ENCODE results near the gene PRDM8. TPM values are rescaled to one million over a fixed set of nuclear protein-coding genes. Genes with fewer than 3 reads are reported as not detected.

The PRDM8 gene
- total RNA-seq, 4 donors from 2014 or later: 1.3 to 5.4 (median 2.4) TPM

DNA sequence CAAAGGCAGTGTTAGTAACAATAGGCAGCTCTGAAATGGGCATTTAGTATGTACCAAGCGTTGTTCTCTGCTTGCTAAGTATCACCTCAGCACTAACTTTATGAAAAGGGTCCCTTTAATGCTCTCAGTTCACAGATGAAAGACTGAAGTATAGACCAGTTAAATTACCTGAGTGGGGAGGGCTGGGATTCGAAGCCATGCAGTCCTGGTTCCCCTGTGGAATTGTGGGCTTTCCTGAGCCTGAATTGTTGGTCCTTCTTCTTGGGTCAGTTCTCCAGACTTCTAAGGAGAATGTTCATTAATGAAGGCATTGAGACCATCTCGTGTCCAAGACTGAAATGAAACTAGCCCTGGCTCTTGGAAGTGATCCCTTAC lies 7.7 kb upstream of the PRDM8 start:
- H3K27ac ChIP-seq: no peak overlapping the region
- intact Hi-C loops (cut with DNase I): no loop called here
- TF ChIP-seq, protein P1, sequence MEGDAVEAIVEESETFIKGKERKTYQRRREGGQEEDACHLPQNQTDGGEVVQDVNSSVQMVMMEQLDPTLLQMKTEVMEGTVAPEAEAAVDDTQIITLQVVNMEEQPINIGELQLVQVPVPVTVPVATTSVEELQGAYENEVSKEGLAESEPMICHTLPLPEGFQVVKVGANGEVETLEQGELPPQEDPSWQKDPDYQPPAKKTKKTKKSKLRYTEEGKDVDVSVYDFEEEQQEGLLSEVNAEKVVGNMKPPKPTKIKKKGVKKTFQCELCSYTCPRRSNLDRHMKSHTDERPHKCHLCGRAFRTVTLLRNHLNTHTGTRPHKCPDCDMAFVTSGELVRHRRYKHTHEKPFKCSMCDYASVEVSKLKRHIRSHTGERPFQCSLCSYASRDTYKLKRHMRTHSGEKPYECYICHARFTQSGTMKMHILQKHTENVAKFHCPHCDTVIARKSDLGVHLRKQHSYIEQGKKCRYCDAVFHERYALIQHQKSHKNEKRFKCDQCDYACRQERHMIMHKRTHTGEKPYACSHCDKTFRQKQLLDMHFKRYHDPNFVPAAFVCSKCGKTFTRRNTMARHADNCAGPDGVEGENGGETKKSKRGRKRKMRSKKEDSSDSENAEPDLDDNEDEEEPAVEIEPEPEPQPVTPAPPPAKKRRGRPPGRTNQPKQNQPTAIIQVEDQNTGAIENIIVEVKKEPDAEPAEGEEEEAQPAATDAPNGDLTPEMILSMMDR (IDR thresholded peaks at IDR 0.05): no peak
- no peak for TF ChIP-seq POLR2A (IDR thresholded peaks at IDR 0.05)
- 18 to 34% methylated on average over 3 of the region's 3 CpGs for WGBS, 2 donors
- no peak overlapping the region for H3K4me3 ChIP-seq (replicated peaks in 1 of 3)
- peaks cover 47% of the 10 kb centered on the region for H3K27me3 ChIP-seq
- H3K36me3 ChIP-seq: no peaks in the 10 kb centered on the region
- no peak for DNase-seq
- peaks cover 14 to 22% of the 10 kb centered on the region in 2 donors for H3K4me1 ChIP-seq
- no peaks in the 10 kb centered on the region for H3K9me3 ChIP-seq

DNA sequence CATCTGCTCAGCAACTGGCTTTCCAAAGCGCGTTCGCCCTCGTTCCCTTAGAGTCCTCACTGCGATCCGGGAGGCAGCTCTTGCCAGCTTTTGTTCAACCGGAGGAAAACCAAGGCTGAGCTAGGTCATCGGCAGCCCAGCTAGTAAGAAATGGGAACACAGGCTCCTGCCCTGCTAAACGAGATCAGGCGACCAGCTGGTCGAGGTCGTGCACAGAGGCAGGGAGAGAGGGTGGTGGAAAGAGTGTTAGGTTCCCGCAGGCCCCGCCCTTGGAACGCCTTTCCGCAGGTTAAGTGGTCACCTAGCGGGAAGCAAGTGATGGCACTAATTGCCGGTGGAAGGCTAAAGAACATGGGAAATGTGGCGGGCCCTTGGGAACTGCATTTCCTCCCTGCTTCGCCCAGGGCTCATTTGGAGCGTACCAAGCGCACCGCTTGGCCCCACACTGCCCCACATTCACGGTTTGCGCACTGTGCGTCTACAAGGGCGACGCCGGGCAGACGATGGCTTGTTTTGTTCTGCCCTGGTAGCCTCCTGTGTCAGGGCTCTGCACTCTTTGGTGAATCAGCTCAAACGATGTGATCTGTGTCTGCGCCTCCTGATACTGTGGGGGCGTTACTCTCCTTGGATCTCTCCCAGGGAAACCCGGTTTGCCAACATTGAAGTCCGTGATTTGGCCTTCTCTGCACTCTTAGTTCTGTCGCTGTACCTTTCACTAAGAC lies 7.2 kb upstream of the PRDM8 start:
- intact Hi-C loops (cut with DNase I): no loop called here
- no peak for DNase-seq
- Histone ChIP-seq H3K27me3 (peaks cover 45% of the 10 kb centered on the region), H3K4me1 (peaks cover 9 to 16% of the 10 kb centered on the region in 2 donors), H3K4me3 (replicated peaks in 1 of 3) (no peak overlapping the region), H3K9me3 (no peaks in the 10 kb centered on the region), H3K27ac (no peak overlapping the region), H3K36me3 (no peaks in the 10 kb centered on the region)
- 11% methylated on average over 35 of the region's 36 CpGs for WGBS, 2 donors
- TF ChIP-seq, protein P1 (IDR thresholded peaks at IDR 0.05): no peak
- TF ChIP-seq POLR2A (IDR thresholded peaks at IDR 0.05): no peak

DNA sequence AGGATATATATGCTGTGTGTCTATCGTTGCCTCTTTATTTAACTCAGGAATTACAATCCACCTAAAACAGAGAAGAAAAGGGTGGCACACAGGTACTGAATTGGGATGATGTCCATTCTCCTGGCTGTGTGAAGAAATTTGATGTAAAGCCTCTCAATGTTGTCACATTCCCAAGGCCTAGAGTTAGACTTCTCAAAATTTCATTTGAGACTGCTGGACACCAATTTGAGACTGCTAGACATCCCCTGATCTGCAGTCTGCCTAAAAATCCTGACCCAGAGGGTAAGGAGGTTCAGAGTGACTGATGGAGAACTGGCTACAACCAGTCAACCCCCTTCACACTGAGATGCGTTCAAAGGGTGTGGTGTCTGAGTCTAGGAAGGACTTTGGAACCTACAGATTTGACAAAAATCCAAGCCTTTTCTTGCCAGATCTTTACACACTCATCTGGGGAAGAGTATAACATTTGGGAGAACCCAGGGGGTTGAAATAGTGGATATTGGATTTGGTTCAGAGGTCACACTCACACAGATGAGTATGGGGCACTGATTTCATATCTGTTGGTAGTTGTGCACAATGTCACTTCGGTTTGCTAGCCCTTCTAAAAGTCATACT lies 4.9 kb upstream of the PRDM8 start:
- intact Hi-C loops (cut with DNase I): no loop called here
- H3K9me3 ChIP-seq: no peaks in the 10 kb centered on the region
- 46 to 51% methylated on average over 3 of the region's 3 CpGs for WGBS, 2 donors
- no peak overlapping the region for H3K27ac ChIP-seq
- DNase-seq: no peak
- H3K4me1 ChIP-seq: peaks cover 5 to 17% of the 10 kb centered on the region in 2 donors
- no peak overlapping the region for H3K4me3 ChIP-seq (replicated peaks in 1 of 3)
- H3K36me3 ChIP-seq: no peaks in the 10 kb centered on the region
- H3K27me3 ChIP-seq: peaks cover 40% of the 10 kb centered on the region
- no peak for TF ChIP-seq POLR2A (IDR thresholded peaks at IDR 0.05)
- TF ChIP-seq, protein P1 (IDR thresholded peaks at IDR 0.05): no peak

DNA sequence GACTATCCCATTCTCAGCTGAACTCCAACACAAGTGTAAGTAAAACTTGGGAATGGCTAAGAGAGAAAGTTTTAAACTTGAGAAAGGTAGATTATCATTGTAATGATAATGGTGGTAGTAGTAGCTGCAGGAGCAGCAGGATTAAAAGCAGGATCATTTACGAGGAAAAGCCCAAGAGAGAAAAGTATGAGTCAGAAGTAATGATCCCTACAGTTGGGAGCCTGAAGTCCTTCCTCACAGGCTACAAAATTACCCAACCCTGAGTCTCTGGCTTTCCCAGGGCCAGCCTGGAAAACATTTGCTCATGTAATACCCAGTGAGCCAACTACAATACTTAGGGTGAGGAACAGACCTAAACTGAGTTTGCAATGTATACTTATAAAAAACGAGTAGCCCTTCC lies 4.4 kb upstream of the PRDM8 start:
- DNase-seq: no peak
- no peaks in the 10 kb centered on the region for H3K9me3 ChIP-seq
- H3K27ac ChIP-seq: no peak overlapping the region
- intact Hi-C loops (cut with DNase I): no loop called here
- H3K27me3 ChIP-seq: peaks cover 43% of the 10 kb centered on the region
- no peak for TF ChIP-seq POLR2A (IDR thresholded peaks at IDR 0.05)
- TF ChIP-seq, protein P1 (IDR thresholded peaks at IDR 0.05): no peak
- peaks cover 10 to 22% of the 10 kb centered on the region in 2 donors for H3K4me1 ChIP-seq
- 23 to 28% methylated on average over 2 of the region's 2 CpGs for WGBS, 2 donors
- no peak overlapping the region for H3K4me3 ChIP-seq (replicated peaks in 1 of 3)
- H3K36me3 ChIP-seq: no peaks in the 10 kb centered on the region

DNA sequence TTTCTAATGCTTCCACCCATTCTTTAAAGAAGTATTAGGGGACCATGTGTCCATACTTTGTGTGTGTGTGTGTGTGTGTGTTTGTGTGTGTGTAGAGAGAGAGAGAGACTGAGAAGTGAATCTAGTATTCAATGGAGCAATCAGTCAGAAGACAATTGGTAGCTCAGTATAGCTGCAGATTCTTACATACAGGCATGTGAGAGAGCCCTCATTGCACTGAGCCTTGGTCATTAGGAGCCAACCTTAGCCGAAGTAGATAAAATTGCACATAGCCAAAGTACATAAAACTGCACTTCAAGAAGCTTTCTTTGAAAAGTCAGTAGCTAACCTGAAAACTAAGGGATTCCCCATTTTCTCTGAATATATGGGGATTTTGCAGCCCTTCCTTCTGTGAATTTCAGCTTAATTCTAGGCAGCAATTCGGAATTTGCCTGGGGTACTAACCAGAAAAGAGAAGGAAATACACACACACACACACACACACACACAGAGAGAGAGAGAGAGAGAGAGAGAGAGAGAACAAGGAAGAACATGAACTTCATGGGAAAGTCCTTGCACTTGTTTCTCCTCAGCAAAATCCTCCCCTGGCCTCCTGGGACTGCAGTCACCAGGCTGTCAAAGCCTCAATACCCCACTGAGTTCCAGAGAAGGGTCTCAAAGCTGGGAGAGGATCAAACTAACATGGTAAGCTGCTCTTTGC lies 1.7 kb upstream of the PRDM8 start:
- no peaks in the 10 kb centered on the region for H3K9me3 ChIP-seq
- no peak for DNase-seq
- peaks cover 41% of the 10 kb centered on the region for H3K27me3 ChIP-seq
- H3K36me3 ChIP-seq: no peaks in the 10 kb centered on the region
- no peak overlapping the region for H3K27ac ChIP-seq
- 27 to 45% methylated on average over 2 of the region's 2 CpGs for WGBS, 2 donors
- TF ChIP-seq, protein P1 (IDR thresholded peaks at IDR 0.05): no peak
- no peak for TF ChIP-seq POLR2A (IDR thresholded peaks at IDR 0.05)
- H3K4me1 ChIP-seq: peaks cover 7 to 18% of the 10 kb centered on the region in 2 donors
- no peak overlapping the region for H3K4me3 ChIP-seq (replicated peaks in 1 of 3)
- intact Hi-C loops (cut with DNase I): no loop called here

Data from thyroid gland (tissue), 4 donors.